K562 (cell line): ENCODE measurements around the gene FCRLA. TPM values are rescaled to one million over a fixed set of nuclear protein-coding genes. Genes with fewer than 3 reads are reported as not detected.

Source experiments
- ATAC-seq: fragments of 200-7000 bp; cut with Tn5 transposase; 3 replicates; pipeline ENCODE4 v1.9.1; 2020; ENCODE audit warnings: moderate library complexity
- BruUV-seq: library from RNA; stranded (reverse); fragments of 400-500 nt; replicated peaks from 2 replicates; lab custom pipeline; 2021; lab: Mats Ljungman, UMichigan
- CTCF ChIA-PET: fragments of 300-600 bp; formaldehyde crosslinking; extraction: SDS; loops from one replicate; lab custom pipeline; 2021; ENCODE audit warnings: low intra/inter-chr PET ratio; lab: Yijun Ruan, JAX
- POLR2A ChIA-PET: fragments of 300-600, 350-650 bp; sonication (Branson Sonifier 250); formaldehyde crosslinking; extraction: SDS; loops from one replicate; lab custom pipeline; 2021; ENCODE audit warnings: antibody characterized with exemption, inconsistent platforms; lab: Yijun Ruan, JAX
- DNase-seq, 4 experiments: peaks; one replicate each; pipeline versions ENCODE4 v3.0.0 to v3.0.0-alpha.2; 2011 to 2018; ENCODE audit warnings: low spot score in 3 of 4, mixed read lengths in 3 of 4; ENCODE audit errors: extremely low read depth in 1 of 4
- FAIRE-seq: peaks from 2 replicates; lab custom pipeline; 2011; peaks lifted over from hg19 to GRCh38; lab: Jason Lieb, UNC
- H2AFZ ChIP-seq: 2 replicates; pipeline ENCODE4 v1.6.0; 2011; ENCODE audit warnings: low read depth, low read length, control low read depth, inconsistent platforms
- H3K27ac ChIP-seq: fragments of 200-600 bp; 3 replicates; pipeline ENCODE4 v1.8.0; 2011; ENCODE audit warnings: low read depth, mild to moderate bottlenecking, control low read depth, inconsistent platforms, low read length, moderate library complexity, mixed read lengths; ENCODE audit errors: extremely low read depth
- H3K27me3 ChIP-seq, 2 experiments: fragments of 300-600 bp in 1 of 2; 2 replicates in 1 of 2; 3 replicates in 1 of 2; pipeline versions ENCODE4 v1.6.0 to v1.8.0; 2011; ENCODE audit warnings: inconsistent platforms in 2 of 2, low read length in 2 of 2, mild to moderate bottlenecking in 1 of 2, mixed read lengths in 1 of 2, moderate library complexity in 1 of 2; ENCODE audit not compliant: control insufficient read depth in 2 of 2, insufficient read depth in 2 of 2
- H3K36me3 ChIP-seq: fragments of 300-600 bp; 3 replicates; pipeline ENCODE4 v1.8.0; 2011; ENCODE audit warnings: mild to moderate bottlenecking, low read length, inconsistent platforms; ENCODE audit not compliant: control insufficient read depth, insufficient read depth
- H3K4me1 ChIP-seq, 2 experiments: fragments of 200-600 bp in 1 of 2; replicated peaks in 1 of 2; 2 replicates in 1 of 2; 3 replicates in 1 of 2; pipeline versions ENCODE4 v1.5.1 to v1.8.0; 2011; ENCODE audit warnings: inconsistent platforms in 2 of 2, low read length in 2 of 2, mild to moderate bottlenecking in 1 of 2, mixed read lengths in 1 of 2, moderate library complexity in 1 of 2; ENCODE audit not compliant: control insufficient read depth in 2 of 2, insufficient read depth in 2 of 2
- H3K4me2 ChIP-seq: 2 replicates; pipeline ENCODE4 v1.6.1; 2011; ENCODE audit warnings: low read length, control low read depth, inconsistent platforms, mixed read lengths; ENCODE audit not compliant: insufficient read depth
- H3K4me3 ChIP-seq: fragments of 200-600 bp; sonication (generic), shearing (Covaris generic); 2 replicates; pipeline ENCODE4 v1.5.1; 2016; ENCODE audit warnings: control low read depth, inconsistent platforms
- H3K79me2 ChIP-seq: fragments of 200-600 bp; 3 replicates; pipeline ENCODE4 v1.8.0; 2011; ENCODE audit warnings: low read length, inconsistent platforms; ENCODE audit not compliant: control insufficient read depth, insufficient read depth
- H3K9ac ChIP-seq, 2 experiments: 2 replicates each; pipeline versions ENCODE4 v1.6.0 to v1.6.1; 2011; ENCODE audit warnings: low read depth in 2 of 2, low read length in 2 of 2, control low read depth in 1 of 2, inconsistent platforms in 1 of 2, mild to moderate bottlenecking in 1 of 2, mixed read lengths in 1 of 2; ENCODE audit not compliant: insufficient read depth in 1 of 2
- H3K9me1 ChIP-seq: one replicate; pipeline ENCODE4 v1.6.0; 2011; ENCODE audit warnings: inconsistent platforms, mild to moderate bottlenecking, low read length, moderate library complexity; ENCODE audit not compliant: control insufficient read depth, insufficient read depth
- H3K9me3 ChIP-seq: replicated peaks from 2 replicates; pipeline ENCODE4 v1.5.1; 2011; ENCODE audit warnings: low read depth, low read length, inconsistent platforms; ENCODE audit not compliant: control insufficient read depth, insufficient read depth
- H4K20me1 ChIP-seq: replicated peaks from 2 replicates; pipeline ENCODE4 v1.6.1; 2011; ENCODE audit warnings: low read length, inconsistent platforms, mixed read lengths; ENCODE audit not compliant: control insufficient read depth, insufficient read depth
- CEBPG ChIP-seq, 3 experiments: fragments of 200-800 bp in 1 of 3; sonication (Bioruptor generic) in 1 of 3; sonication (generic) in 1 of 3; formaldehyde crosslinking in 1 of 3; IDR thresholded peaks in 2 of 3; conservative IDR thresholded peaks in 1 of 3; 2 replicates each; pipeline versions ENCODE4 v1.6.1 to v1.8.0; 2016 to 2022; ENCODE audit warnings: missing compliant biosample characterization in 2 of 3, missing genetic modification characterization in 2 of 3, mild to moderate bottlenecking in 1 of 3, missing genetic modification reagents in 1 of 3
- E2F3 ChIP-seq: fragments of 250-450 bp; sonication (Bioruptor Pico); IDR thresholded peaks from 2 replicates; pipeline ENCODE4 v1.4.0; 2020; ENCODE audit warnings: mild to moderate bottlenecking
- FOSL1 ChIP-seq: fragments of 200-800 bp; sonication (Bioruptor generic); conservative IDR thresholded peaks from 2 replicates; pipeline ENCODE4 v1.6.1; 2016; ENCODE audit warnings: missing genetic modification characterization, missing compliant biosample characterization
- IFI16 ChIP-seq: fragments of 250-450 bp; sonication (Bioruptor Pico); IDR thresholded peaks from 2 replicates; pipeline ENCODE4 v2.1.2; 2022; ENCODE audit warnings: mild to moderate bottlenecking, inconsistent platforms
- NR2C2 ChIP-seq, 2 experiments: fragments of 200-800 bp in 1 of 2; sonication (Bioruptor generic) in 1 of 2; sonication (generic) in 1 of 2; formaldehyde crosslinking in 1 of 2; IDR thresholded peaks; 2 replicates each; pipeline versions ENCODE4 v1.6.1 to v1.8.0; 2016 to 2022; ENCODE audit warnings: mild to moderate bottlenecking in 1 of 2, missing compliant biosample characterization in 1 of 2, missing genetic modification characterization in 1 of 2, missing genetic modification reagents in 1 of 2
- THRAP3 ChIP-seq: fragments of 450-650 bp; IDR thresholded peaks from 2 replicates; pipeline ENCODE4 v1.6.1; 2016; ENCODE audit warnings: mild to moderate bottlenecking, inconsistent platforms, borderline replicate concordance
- ZNF212 ChIP-seq: fragments of 450-650 bp; formaldehyde crosslinking; IDR thresholded peaks from 2 replicates; pipeline ENCODE4 v1.4.0; 2020; ENCODE audit warnings: mild to moderate bottlenecking
- WGBS: fragments of 100-300 bp; shearing (Covaris generic); methylation state at CpG from one replicate; pipeline ENCODE4 v1.1.6; 2016; ENCODE audit warnings: low coverage, mixed read lengths; ENCODE audit not compliant: insufficient coverage; ENCODE audit errors: missing lambda C conversion rate; 5-methylcytosine and 5-hydroxymethylcytosine counted together
- in situ Hi-C: fragments of 300-500 bp; cut with MboI; formaldehyde crosslinking; loops from 4 replicates; pipeline ENCODE4 v1.15.0; 2018; ENCODE audit warnings: inconsistent platforms, mixed read lengths
- intact Hi-C: fragments of 100-400 bp; cut with micrococcal nuclease; formaldehyde crosslinking; loops from 2 replicates; pipeline ENCODE4 v1.14.2; 2022
- polyA plus RNA-seq, 8 experiments: library from polyadenylated mRNA; depleted of rRNA in 4 of 8; stranded (reverse) in 5 of 8; unstranded in 3 of 8; fragments of >200 nt; fragmentation: Nextera tagmentation in 2 of 8; fragmentation: Illumina TruSeq in 1 of 8; extraction: Ambion mirVana in 2 of 8; extraction: Trizol in 1 of 8; gene quantifications; 2 replicates each; pipeline versions ENCODE4 v1.2.1 to v1.2.3, GENCODE V29; 2011 to 2014; ENCODE audit warnings: inconsistent platforms in 1 of 8, missing spikeins in 1 of 8
- total RNA-seq, 7 experiments: library from RNA; depleted of rRNA in 6 of 7; stranded (reverse); fragments of >200 nt in 6 of 7; fragmentation: Illumina TruSeq in 2 of 7; extraction: Trizol in 2 of 7; gene quantifications; 2 replicates each; pipeline versions ENCODE4 v1.2.1 to v1.2.3, GENCODE V29; 2011 to 2021; ENCODE audit warnings: low replicate concordance in 1 of 7
- TF ChIP-seq, protein P1 (sequence below): fragments of 450-650 bp; IDR thresholded peaks from 2 replicates; pipeline ENCODE4 v1.7.0; 2016; ENCODE audit warnings: borderline replicate concordance
- TF ChIP-seq, protein P2 (sequence below): sonication (generic); formaldehyde crosslinking; IDR thresholded peaks from 2 replicates; pipeline ENCODE4 v1.8.0; 2022; ENCODE audit warnings: missing genetic modification reagents, mild to moderate bottlenecking, borderline replicate concordance

FCRLA gene
- total and polyA plus RNA-seq, 9 of the 15 experiments (the other 6 are each of a cell fraction or from before 2014, with no cell fraction given): 0.09 to 0.84 (median 0.44) TPM

DNA sequence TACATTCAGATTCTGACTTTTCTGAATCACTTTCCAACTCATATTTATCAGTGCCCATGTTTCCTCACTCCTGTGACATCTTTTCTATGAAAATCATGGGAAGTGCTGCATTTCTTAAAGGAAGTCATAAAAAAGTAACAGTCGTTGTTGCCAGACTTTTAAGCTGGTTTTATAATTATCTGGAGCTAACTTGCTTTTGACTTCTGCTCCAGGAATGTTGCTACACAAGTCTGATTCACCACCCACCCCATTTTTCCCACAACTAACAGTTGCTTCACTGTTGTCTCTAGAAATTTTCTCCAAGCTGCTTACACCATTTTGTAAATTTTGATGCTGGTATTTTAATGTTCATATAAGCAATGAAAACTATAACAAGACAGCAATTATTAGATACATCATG is 26.5 kb downstream of the FCRLA start:
- no peaks in the 10 kb centered on the region for H3K27me3 ChIP-seq
- FAIRE-seq (no peak), DNase-seq (no peak), ATAC-seq (no peak)
- peaks cover 0 to 42% of the 10 kb centered on the region in 2 experiments; a peak in 4 of 5 replicates for H3K4me1 ChIP-seq
- H3K27ac ChIP-seq: no peak overlapping the region
- no TSS peak for BruUV-seq
- 5% methylated on average over 1 of the region's 1 CpG for WGBS
- CTCF ChIA-PET: no interaction called here
- peak overlapping the region; percentile 30 for H2AFZ ChIP-seq
- no peaks in the 10 kb centered on the region for H3K79me2 ChIP-seq
- no peaks in the 10 kb centered on the region for H4K20me1 ChIP-seq
- H3K4me3 ChIP-seq: no peak overlapping the region
- in situ Hi-C loops: no loop called here
- no peaks in the 10 kb centered on the region for H3K36me3 ChIP-seq
- POLR2A ChIA-PET: interaction anchor here (1.1 kb wide), 1 partner anchor 16 kb away, joined by 3 read pairs; the partner anchor contains the start of gene DUSP12
- H3K9me1 ChIP-seq: no peaks in the 10 kb centered on the region
- no peaks in the 10 kb centered on the region for H3K9me3 ChIP-seq
- H3K4me2 ChIP-seq: no peak overlapping the region
- no peak overlapping the region for H3K9ac ChIP-seq
- TF ChIP-seq FOSL1 (tag): peak; percentile 23; the same call in 1 of the 2 replicates
- TF ChIP-seq THRAP3: no peak
- TF ChIP-seq ZNF212 (CRISPR knock-in tag): no peak
- no peak for TF ChIP-seq CEBPG (CRISPR knock-in tag; IDR thresholded peaks at IDR 0.05)
- peak in 1 of 2 experiments; percentile 66; a peak in 2 of 4 replicates for TF ChIP-seq CEBPG (tag; conservative IDR thresholded peaks at IDR 0.05 in 1 of 2, IDR thresholded peaks at IDR 0.05 in 1 of 2)
- no peak for TF ChIP-seq IFI16 (CRISPR knock-in tag)
- TF ChIP-seq, all 486 proteins: peak for 2
- intact Hi-C loops: no loop called here

DNA sequence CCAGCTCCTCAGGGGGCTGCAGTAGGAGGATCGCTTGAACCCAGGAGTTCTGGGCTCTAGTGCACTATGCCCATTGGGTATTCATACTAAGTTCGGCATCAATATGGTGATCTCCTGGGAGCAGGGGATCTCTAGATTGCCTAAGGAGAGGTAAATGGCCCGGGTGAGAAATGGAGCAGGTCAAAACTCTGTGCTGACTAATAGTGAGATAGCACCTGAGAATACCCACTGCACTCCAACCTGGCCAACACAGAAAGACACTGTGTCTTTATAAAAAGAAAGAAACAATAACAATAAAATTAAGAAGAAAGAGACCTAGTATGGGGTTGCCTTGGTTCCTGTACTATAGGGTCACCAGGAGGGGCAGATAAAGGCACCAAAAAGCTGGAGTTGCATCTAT is 28.8 kb downstream of the FCRLA start:
- FAIRE-seq (no peak), ATAC-seq (no peak)
- no TSS peak for BruUV-seq
- Histone ChIP-seq H3K9me1 (no peaks in the 10 kb centered on the region), H4K20me1 (no peaks in the 10 kb centered on the region), H3K36me3 (no peaks in the 10 kb centered on the region), H3K79me2 (no peaks in the 10 kb centered on the region), H3K9me3 (no peaks in the 10 kb centered on the region), H3K9ac (no peak overlapping the region; a peak in 1 of 4 replicates), H2AFZ (peak overlapping the region; percentile 68; the same call in 1 of the 2 replicates), H3K27ac (no peak overlapping the region), H3K4me1 (peaks cover 12 to 40% of the 10 kb centered on the region in 2 experiments; a peak in 4 of 5 replicates), H3K4me3 (no peak overlapping the region)
- in situ Hi-C loops (no loop called here), intact Hi-C loops (no loop called here)
- 61% methylated on average over 3 of the region's 3 CpGs for WGBS
- POLR2A ChIA-PET: no interaction called here
- CTCF ChIA-PET: no interaction called here
- TF ChIP-seq E2F3 (no peak), NR2C2 (CRISPR knock-in tag; IDR thresholded peaks at IDR 0.05) (no peak), NR2C2 (tag; IDR thresholded peaks at IDR 0.05) (no peak)
- TF ChIP-seq, protein P1, sequence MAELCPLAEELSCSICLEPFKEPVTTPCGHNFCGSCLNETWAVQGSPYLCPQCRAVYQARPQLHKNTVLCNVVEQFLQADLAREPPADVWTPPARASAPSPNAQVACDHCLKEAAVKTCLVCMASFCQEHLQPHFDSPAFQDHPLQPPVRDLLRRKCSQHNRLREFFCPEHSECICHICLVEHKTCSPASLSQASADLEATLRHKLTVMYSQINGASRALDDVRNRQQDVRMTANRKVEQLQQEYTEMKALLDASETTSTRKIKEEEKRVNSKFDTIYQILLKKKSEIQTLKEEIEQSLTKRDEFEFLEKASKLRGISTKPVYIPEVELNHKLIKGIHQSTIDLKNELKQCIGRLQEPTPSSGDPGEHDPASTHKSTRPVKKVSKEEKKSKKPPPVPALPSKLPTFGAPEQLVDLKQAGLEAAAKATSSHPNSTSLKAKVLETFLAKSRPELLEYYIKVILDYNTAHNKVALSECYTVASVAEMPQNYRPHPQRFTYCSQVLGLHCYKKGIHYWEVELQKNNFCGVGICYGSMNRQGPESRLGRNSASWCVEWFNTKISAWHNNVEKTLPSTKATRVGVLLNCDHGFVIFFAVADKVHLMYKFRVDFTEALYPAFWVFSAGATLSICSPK: no peak
- TF ChIP-seq, protein P2, sequence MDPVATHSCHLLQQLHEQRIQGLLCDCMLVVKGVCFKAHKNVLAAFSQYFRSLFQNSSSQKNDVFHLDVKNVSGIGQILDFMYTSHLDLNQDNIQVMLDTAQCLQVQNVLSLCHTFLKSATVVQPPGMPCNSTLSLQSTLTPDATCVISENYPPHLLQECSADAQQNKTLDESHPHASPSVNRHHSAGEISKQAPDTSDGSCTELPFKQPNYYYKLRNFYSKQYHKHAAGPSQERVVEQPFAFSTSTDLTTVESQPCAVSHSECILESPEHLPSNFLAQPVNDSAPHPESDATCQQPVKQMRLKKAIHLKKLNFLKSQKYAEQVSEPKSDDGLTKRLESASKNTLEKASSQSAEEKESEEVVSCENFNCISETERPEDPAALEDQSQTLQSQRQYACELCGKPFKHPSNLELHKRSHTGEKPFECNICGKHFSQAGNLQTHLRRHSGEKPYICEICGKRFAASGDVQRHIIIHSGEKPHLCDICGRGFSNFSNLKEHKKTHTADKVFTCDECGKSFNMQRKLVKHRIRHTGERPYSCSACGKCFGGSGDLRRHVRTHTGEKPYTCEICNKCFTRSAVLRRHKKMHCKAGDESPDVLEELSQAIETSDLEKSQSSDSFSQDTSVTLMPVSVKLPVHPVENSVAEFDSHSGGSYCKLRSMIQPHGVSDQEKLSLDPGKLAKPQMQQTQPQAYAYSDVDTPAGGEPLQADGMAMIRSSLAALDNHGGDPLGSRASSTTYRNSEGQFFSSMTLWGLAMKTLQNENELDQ (CRISPR knock-in tag): no peak
- TF ChIP-seq, all 486 proteins: peak for 0
- no peak overlapping the region for H3K4me2 ChIP-seq
- DNase-seq: no peak
- H3K27me3 ChIP-seq: no peaks in the 10 kb centered on the region
